ENCODE measurements around the gene SORCS3.

Gene SORCS3

DNA sequence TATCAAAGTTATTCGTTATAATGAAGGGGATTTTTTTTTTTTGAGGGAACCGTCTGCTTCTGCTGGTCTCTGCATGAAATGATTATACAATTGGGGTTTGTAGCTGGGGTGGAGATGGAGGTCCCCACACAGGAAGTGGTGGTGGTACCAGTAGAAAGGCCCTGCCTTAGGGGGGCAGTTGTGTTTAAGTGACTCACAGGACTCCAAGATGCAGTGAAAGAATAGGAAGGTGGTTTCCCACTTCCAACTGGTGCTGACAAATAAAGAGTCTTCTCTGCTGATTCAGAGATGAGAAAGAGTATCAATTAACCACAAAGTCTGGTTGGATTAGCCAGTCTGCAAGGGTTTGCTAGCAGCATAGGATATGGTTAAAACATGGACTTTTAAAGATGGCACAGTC, 376.0 kb downstream of the SORCS3 start:
- TF ChIP-seq, protein P1, sequence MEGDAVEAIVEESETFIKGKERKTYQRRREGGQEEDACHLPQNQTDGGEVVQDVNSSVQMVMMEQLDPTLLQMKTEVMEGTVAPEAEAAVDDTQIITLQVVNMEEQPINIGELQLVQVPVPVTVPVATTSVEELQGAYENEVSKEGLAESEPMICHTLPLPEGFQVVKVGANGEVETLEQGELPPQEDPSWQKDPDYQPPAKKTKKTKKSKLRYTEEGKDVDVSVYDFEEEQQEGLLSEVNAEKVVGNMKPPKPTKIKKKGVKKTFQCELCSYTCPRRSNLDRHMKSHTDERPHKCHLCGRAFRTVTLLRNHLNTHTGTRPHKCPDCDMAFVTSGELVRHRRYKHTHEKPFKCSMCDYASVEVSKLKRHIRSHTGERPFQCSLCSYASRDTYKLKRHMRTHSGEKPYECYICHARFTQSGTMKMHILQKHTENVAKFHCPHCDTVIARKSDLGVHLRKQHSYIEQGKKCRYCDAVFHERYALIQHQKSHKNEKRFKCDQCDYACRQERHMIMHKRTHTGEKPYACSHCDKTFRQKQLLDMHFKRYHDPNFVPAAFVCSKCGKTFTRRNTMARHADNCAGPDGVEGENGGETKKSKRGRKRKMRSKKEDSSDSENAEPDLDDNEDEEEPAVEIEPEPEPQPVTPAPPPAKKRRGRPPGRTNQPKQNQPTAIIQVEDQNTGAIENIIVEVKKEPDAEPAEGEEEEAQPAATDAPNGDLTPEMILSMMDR (IDR thresholded peaks at IDR 0.05; ENCODE audit: low read depth, low read length), result no peak
- peak; percentile 67 for DNase-seq (ENCODE audit: low read depth, low spot score)
- in situ Hi-C loops (cut with HindIII; ENCODE audit: low sequenced_read_pairs), result no loop called here
- no peak overlapping the region for H3K4me3 ChIP-seq (ENCODE audit: low read depth, low read length)

DNA sequence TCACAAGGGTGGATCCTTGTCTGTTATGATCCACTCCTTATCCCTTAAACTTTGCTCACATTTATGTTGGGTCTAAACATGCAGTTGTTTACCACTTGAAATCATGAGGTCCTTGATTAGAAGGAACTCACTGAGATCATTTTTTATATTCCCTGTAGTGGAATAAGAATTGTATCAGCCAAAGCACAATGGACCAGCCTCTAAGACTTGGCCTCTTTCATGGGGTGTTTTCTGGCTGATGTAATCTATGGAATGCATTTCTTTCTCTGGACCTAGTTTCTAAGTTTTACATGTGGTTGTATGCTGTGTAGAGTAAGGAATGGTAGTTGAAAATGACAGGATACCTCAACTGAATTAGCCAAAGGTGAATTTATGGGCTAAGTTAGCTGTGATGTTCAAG, 376.6 kb downstream of the SORCS3 start:
- peak; percentile 33 for DNase-seq (ENCODE audit: low read depth, low spot score)
- no peak overlapping the region for H3K4me3 ChIP-seq (ENCODE audit: low read depth, low read length)
- in situ Hi-C loops (cut with HindIII; ENCODE audit: low sequenced_read_pairs), result no loop called here
- TF ChIP-seq, protein P1 (IDR thresholded peaks at IDR 0.05; ENCODE audit: low read depth, low read length), result no peak

DNA sequence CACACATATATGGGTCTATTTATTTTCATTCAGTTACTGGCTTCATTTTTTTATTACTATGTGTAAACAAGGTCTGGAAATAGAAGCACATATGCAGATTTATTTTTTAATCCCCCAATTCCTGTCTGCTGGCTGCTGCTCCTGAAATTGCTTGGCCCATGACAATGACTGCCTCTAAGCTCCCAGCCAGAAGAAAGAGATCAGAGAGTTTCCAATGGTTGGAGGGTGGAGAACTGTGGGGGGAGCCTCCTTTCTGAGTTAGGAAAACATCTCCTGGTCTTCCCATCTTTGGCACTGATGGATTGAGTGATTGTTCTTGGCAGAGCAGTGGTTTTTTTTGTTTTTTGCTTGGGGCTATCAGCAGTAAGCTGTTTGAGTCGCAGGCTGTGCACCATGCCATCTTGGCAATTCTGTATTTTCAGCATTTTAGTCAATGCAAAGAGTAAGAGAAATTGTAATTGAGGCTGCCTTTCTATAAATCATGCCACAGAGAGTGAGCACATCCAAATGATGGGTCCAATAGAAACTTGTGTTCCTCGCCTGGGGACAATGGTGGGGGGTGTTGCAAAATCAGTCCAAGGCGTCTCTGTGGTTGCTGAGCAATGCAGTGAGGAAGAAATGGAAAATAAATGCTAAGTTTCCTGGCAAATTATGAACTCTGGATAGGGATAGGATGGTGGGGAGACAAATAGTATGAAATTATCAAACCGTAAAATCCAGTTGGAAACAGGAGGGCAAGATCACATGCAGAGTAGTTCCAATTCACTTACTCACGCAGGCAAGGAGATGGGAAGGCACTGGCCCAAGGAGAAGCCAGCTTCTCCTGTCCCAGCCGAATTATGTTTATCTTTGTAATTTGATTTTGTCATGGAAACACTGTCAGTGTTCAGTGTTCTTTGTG, 382.4 kb downstream of the SORCS3 start:
- TF ChIP-seq, protein P1 (IDR thresholded peaks at IDR 0.05; ENCODE audit: low read depth, low read length), result no peak
- DNase-seq (ENCODE audit: low read depth, low spot score), result peak; percentile 48
- in situ Hi-C loops (cut with HindIII; ENCODE audit: low sequenced_read_pairs), result no loop called here
- H3K4me3 ChIP-seq (ENCODE audit: low read depth, low read length), result no peak overlapping the region

DNA sequence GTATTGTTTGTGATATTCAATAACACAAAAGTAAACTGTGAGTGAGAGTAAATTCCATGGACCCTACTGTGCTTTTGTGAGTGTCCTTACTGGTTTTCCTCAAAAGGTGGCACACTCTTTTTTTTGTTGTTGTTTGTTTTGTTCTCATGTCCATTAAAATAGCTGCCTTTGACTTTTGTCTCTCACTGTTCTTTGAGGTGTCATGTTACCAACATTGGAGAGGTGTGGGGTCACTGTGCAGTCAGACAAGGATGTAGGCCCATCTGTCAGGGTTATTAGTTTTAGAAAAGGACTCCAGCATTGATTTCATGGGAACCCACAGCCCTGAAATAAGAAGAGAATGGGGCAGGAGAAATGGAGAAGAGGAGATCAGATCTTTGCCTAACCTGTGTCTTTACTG, 383.1 kb downstream of the SORCS3 start:
- TF ChIP-seq, protein P1 (IDR thresholded peaks at IDR 0.05; ENCODE audit: low read depth, low read length), result no peak
- H3K4me3 ChIP-seq (ENCODE audit: low read depth, low read length), result no peak overlapping the region
- in situ Hi-C loops (cut with HindIII; ENCODE audit: low sequenced_read_pairs), result no loop called here
- DNase-seq (ENCODE audit: low read depth, low spot score), result no peak

DNA sequence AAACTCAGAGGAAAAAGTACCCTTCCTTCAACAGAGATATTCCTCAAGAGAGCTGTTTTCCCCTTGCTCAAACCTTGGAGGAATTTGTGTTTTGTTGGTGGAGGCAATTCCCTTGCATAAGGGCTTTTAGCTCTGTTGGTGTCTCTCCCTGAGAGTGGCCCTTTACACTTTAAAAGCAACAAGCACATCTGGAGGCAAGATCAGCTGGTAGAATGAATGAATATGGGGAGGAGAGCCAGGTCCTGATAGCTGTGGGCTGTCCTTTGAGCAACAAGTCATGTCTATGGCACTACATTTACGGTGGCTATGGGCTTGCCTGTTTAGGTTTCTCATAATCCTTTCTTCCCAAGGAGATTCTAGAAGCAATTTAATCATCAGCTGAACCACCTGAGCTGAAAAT, 384.0 kb downstream of the SORCS3 start:
- no peak overlapping the region for H3K4me3 ChIP-seq (ENCODE audit: low read depth, low read length)
- DNase-seq (ENCODE audit: low read depth, low spot score), result no peak
- TF ChIP-seq, protein P1 (IDR thresholded peaks at IDR 0.05; ENCODE audit: low read depth, low read length), result no peak
- in situ Hi-C loops (cut with HindIII; ENCODE audit: low sequenced_read_pairs), result no loop called here

DNA sequence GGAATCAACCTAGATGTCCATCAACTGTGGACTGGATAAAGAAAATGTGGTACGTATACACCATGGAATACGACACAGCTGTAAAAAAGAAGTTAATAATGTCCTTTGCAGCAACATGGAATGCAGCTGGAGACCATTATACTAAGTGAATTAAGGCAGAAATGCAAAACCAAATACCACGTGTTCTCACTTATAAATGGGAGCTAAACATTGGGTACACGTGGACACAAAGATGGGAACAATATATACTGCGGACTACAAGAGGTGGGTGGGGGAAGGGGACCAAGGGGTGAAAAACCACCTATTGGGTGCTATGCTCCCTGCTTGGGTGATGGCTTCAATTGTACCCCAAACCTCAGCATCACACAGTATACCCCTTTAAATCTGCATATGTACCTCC, 385.5 kb downstream of the SORCS3 start:
- in situ Hi-C loops (cut with HindIII; ENCODE audit: low sequenced_read_pairs), result no loop called here
- DNase-seq (ENCODE audit: low read depth, low spot score), result no peak
- TF ChIP-seq, protein P1 (IDR thresholded peaks at IDR 0.05; ENCODE audit: low read depth, low read length), result no peak
- no peak overlapping the region for H3K4me3 ChIP-seq (ENCODE audit: low read depth, low read length)

Measured in astrocyte of the spinal cord (primary cell).